Measurements from ENCODE around the gene L3MBTL4.
A peak's percentile ranks its signal among the peaks of the same experiment; 100 is the strongest.

The L3MBTL4 gene

GRCh38 chr18:6251084-6251483 is 163.6 kb downstream of the L3MBTL4 start:
- no peak for DNase-seq (ENCODE audit: low read depth)

DNA sequence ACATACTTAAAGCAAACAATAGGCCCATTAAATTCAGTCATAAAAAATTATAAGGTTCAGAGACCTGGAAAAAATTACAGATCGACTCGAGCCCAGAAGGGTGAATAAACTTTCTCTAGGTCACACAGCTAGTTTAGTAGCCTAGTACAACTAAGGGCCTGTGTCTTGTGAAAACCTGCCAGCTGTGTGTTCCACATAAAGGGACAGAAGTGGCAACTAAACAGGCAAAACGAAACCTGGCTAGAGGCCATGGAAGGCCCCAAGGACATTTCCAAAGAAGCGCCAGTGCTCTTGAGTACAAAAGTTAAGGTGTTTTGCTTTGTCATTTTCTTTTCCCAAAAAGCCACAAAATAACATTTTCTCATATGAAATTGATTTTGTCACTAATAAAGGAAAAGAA is 164.9 kb downstream of the L3MBTL4 start:
- no peak for DNase-seq (ENCODE audit: low read depth)

GRCh38 chr18:6249170-6249569 is 165.5 kb downstream of the L3MBTL4 start:
- no peak for DNase-seq (ENCODE audit: low read depth)

DNA sequence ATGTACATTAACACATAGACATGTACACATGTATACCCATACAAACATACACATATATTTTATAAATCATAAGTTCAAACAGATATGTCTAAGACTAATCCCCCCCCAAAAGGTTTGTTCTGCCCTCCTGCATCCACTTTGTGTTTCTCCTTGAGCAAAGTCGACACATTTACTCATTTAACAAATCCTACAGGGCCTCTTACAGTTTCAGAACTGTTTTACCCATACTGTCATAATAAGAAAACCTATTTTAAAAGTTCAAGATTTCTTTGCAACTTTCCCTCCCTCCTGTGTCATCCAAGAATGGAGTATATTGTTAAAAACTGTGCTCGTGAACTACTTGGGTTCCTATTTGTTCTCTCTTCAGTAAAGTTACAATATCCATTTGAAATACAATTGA is 166.7 kb downstream of the L3MBTL4 start:
- no peak for DNase-seq (ENCODE audit: low read depth)

DNA sequence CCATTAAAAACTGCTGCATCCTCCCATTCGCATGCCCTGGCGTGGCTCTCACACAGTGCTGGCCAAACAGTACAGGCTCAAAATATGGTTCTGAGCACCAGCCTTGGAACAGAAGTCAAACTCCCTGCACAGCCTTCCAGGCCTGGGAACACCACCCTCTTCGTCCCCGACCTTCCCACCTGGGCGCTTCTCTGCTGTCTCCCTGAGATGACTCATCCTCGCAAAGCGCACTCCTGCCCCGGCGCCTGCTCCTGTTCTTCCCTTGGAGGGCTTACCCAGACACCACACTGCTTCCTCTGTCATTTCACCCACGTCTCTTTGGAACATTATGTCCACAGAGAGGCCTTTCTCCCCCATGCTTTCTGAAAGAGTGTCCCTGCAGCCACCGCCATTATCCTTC is 172.7 kb downstream of the L3MBTL4 start:
- DNase-seq (ENCODE audit: low read depth) = no peak

DNA sequence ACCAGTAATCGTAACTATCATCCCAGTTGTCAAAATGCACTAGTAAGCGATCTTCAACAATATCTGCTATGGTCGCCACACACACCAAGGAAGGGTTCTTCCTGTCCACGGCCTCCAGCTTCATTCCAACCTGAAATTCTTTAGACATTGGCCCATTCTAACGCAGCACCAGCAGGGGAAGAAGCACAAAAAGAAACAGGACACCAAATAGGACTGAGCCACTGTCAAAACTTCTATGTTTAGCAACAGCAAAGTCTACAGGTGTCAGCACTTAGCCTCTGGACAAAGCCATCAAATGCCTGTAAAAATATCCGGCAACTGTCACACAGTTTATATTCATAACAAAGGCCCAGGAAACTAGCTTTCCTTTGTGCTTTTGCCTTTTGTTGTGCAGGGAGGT is 175.0 kb downstream of the L3MBTL4 start:
- no peak for DNase-seq (ENCODE audit: low read depth)

DNA sequence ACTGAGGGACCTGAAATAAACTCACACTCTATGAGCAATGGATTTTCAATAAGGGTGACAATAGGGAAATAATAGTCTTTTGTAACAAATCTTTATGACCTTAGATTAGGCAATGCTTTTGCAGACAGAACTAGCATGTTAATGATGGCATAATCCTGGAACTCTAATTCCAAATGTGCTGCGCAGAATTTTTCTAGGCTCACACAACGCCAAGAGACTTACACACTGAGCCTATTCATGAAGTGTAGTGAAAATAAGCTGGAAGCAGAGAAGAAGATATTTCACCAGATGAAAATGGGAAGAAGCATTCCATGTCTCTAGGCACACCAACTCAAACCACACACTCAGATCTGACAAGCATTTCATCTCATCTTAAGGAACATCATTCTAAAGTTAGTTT is 178.5 kb downstream of the L3MBTL4 start:
- DNase-seq (ENCODE audit: low read depth) = no peak

DNA sequence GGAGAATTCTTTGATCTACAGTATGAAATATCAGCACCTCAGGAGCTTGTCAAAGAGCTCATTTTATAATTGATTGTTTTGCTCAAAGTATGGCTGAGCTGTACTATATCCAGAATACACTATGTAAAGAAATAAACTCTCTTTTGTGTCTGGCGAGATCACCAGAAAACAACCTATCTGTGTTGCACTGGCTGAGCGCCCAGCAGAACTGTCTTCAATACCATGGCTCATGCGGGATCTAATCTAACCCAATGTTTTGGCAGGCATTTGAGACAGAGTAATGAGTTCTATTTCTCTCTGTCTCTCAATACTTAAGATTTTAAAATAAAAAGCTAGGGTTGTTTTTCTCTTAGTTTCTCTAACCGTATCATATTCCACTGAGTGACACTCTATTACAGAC is 192.4 kb downstream of the L3MBTL4 start:
- no peak for DNase-seq (ENCODE audit: low read depth)

GRCh38 chr18:6221602-6222014 is 193.1 kb downstream of the L3MBTL4 start:
- DNase-seq (ENCODE audit: low read depth) = no peak

DNA sequence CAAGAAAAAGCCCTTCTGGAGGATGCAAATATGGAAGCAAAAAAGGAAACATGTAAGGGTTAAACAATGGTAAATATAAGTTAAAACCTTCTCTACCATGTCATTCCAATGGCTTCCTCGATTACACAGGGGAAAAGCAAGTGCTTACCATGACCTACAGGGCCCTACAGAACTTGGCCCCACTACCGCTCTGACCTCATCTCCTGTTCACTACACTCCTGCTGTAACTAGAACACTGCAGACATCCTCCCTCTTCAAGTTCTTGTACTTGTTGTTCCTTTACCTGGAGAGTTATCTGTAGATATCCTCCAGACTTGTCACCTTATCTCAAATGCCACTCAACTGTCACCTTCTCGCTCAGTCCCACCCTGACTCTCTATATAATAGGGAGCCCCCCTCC is 194.6 kb downstream of the L3MBTL4 start:
- no peak for DNase-seq (ENCODE audit: low read depth)

DNA sequence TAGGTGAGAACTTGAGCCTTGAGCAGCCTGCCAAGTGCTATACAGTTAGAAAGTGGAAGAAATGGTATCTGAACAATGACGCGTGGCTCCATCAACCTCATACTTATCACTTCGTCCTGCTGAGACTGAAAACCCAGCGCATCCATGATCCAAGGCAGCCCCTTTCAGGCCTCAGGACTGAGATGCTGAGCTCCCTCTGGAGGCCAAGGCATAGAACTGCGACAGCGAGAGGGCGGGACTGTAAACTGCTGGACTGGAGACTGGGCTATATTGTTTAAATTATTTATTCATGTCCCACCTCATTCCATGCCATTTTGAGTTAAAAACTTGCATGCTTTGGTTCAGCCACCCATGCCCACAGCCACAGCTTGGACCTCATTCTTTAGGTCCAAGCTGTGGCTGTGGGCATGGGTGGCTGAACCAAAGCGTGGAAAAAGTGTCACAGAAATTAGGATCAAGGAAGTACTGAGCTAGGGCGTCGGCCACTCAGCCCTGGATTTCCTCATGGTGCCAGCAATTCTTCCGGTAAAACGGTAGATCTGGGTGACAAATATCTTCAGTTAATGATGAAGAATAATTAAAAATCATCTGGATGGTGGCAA is 195.5 kb downstream of the L3MBTL4 start:
- DNase-seq (ENCODE audit: low read depth) = peak; percentile 40

GRCh38 chr18:6215888-6216287 is 198.8 kb downstream of the L3MBTL4 start:
- no peak for DNase-seq (ENCODE audit: low read depth)

DNA sequence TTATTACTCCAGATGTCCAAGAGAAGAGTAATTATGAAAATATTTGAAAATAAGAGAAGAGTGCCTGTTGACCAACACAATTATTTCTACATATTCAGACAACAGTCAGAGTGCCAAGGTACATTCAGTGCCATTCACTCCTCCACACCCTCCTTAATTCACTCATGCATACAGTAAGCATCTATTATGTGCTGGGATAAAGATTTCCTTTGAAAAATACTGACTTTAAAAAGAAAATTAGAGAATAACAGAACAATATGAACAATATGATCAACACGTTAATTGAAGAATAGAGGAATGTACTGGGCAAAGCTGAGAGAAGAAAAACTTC is 203.6 kb downstream of the L3MBTL4 start:
- DNase-seq (ENCODE audit: low read depth) = no peak

DNA sequence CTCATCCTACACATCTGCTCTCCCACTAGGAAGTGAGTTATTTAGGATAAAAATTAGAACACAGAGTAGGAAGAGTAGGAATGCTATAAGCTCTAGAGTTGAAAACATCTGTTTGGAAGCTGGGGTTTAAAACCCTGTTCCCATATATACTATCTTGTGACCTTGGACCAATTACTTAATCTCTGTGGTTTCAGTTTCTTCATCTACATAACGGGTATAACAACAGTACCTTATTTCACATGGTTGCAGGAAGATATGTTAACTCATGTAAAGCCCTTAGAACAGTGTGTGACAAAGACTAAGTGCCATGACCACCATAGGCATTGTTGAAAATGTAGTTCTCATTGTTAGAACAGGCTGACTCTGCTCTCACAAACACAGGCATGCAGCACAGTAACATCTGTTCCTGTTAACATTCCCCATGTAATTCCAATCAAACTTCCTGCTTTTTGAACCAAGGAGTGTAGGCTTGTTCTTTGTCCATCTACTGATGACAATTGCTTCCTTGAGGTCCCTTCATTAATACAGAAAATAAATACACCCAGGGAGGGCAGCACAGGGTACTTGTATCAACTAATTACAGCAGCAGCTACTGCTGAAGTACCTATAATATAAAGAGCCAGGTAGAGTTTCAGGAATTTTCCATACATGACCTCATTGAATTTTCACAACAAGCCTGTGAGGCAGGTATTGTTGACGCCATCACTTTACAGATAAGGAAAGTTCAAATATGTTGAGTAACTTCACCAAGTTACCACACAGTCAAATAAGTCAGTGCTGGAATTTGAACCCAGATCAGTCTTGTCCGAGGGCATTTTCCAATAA is 204.2 kb downstream of the L3MBTL4 start:
- DNase-seq (ENCODE audit: low read depth) = no peak

DNA sequence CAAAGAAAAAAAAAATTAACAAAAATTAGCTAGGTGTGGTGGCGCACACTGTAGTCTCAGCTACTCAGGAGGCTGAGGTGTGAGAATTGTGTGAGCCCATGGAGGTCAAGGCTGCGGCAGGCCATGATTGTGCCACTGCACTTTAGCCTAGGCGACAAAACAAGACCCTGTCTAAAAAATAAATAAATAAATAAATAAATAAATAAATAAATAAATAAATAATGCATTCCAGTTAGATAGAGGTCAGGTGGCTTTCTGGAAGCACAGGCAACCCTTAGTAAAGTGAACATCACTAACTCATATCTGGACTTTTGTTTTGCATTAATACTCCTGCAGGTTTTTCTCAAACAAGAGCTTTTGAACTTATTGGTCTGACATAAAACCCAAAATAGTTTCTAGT is 206.8 kb downstream of the L3MBTL4 start:
- no peak for DNase-seq (ENCODE audit: low read depth)

GRCh38 chr18:6207116-6207515 is 207.6 kb downstream of the L3MBTL4 start:
- no peak for DNase-seq (ENCODE audit: low read depth)

DNA sequence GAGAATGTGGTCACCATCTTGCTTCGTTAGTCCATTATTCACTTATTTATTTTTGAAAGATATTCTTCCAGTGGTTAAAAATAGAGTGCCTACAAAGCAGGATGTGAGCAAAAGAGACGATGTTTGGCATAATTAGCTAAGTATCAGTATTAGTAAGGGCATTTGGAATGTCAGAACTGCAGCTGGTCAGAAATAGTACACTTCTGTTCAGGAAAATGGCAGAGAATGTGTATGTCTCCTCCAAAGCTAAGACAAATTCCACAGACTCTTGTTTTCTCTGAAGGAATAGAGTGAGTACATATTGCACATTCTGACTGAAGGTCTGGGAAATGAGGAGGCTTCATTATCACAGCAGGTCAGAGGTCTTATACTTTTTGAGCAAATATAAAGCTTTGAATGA is 209.0 kb downstream of the L3MBTL4 start:
- DNase-seq (ENCODE audit: low read depth) = no peak

- no peak for DNase-seq (ENCODE audit: low read depth)
These were observed 210.2 kb downstream of the L3MBTL4 start for GRCh38 chr18:6204476-6204875.

DNA sequence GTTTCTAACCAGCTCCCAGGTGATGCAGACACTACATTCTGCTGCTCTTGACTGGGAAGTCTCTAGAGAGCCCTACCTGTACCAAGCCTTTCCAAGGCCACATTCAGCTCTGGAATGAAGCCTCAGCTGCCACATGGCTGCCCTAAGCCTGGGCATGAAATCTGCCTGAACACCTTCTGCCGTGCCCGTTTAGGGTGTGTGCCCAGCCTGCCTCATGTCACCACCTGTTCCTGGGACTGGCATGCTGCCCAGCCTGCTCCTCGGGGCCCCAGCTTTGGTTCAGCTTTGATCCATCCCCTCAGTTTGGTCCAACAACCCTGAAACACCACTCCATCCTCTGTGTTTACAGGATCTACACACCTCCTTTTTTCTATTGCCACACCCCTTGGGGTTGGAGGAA is 210.9 kb downstream of the L3MBTL4 start:
- DNase-seq (ENCODE audit: low read depth) = no peak

DNA sequence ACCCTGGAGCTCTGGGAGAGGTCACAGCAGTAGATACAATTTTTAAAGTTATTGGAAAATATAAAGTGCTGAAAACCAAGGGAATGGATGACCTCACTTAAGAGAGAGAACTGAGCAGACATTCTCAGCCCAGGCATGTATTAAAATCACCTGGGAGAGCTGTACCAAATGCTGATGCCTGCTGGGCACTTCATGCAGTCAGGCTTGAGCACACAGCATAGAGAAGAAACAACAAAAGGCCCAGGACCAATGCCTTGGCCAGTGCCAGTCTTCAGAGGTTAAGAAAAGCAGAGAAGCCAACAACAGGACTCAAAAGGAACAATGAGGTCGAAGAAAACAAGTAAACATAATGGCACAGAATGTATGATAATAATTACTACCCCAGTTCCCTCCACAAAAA is 211.8 kb downstream of the L3MBTL4 start:
- no peak for DNase-seq (ENCODE audit: low read depth)

DNA sequence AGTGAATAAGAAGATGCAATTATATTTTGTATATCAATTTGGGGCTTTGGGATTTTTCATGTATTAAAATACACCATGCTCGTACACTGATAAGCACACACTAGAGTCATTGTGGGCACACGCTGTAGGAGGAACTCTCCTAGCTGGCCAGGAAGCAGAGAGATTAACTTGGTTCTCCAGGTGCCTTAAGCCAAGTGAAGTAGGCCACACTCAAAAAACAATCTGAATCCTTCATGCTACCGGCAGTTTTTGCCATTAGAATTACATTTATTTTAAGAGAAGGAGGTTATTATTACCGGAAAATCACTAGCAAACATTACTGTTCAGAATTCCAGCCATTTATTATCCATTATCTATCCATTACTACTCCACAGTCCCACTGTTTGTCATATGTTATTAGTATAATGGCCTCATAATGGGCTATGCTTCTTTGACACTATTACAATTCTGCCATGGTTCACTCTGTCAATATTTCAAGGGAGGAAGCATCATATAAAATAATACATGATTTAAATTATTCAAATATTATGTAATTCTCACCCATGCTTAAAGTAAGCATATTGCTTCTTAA is 214.4 kb downstream of the L3MBTL4 start:
- DNase-seq (ENCODE audit: low read depth) = no peak

GRCh38 chr18:6199777-6200176 is 214.9 kb downstream of the L3MBTL4 start:
- DNase-seq (ENCODE audit: low read depth) = no peak

DNA sequence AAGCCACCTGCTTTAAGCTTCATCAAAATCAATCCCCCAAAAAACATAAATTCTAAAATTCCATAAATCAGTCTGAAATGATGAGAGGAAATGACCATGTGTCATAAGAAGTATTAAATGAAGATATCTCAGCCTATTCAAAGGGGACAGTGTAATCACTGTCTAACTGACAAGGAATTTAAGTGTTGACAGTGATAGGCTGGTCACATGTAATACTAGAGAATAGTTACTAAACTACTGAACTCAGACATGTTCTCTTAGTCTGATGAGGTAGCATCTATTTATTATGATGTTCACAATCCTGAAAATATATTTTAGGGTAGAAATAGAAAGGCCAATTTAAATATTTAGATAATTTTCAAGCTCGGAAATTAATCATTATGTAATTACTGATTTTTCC is 216.1 kb downstream of the L3MBTL4 start:
- no peak for DNase-seq (ENCODE audit: low read depth)

DNA sequence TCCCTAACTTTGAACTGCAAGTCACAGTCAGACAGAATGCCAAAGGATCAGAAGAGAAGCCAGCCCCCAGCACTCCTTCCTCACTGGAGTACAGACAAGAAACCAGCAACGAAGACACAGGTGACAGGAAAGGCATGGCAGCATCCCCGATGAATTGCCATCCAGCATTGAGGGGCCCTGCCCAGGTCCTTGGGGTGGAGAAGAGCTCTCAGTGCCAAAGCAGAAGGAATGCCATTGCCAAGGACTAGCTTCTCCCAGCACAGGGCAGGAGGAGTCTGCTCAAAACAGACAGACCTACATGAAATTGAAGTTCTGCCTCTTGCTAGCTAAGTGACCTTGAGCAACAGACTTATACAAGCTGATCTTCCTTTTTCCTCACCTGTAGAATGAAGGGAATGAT is 220.1 kb downstream of the L3MBTL4 start:
- DNase-seq (ENCODE audit: low read depth) = no peak
